Mucosa of descending colon (tissue), 3 donors: ENCODE data around the gene PDE11A. TPM values are rescaled to one million over a fixed set of nuclear protein-coding genes. Genes with fewer than 3 reads are reported as not detected.

ENCODE experiments used
- ATAC-seq: fragments of 200-7000 bp; cut with Tn5 transposase; one replicate; pipeline ENCODE4 v1.9.1; 2020; ENCODE audit warnings: mild to moderate bottlenecking, moderate library complexity
- DNase-seq, 3 donors: peaks; one replicate each; pipeline ENCODE4 v3.0.0-alpha.2; 2020
- H3K36me3 ChIP-seq: fragments of 200-600 bp; one replicate; pipeline ENCODE4 v1.8.0; 2021; ENCODE audit warnings: low read depth, mild to moderate bottlenecking
- H3K4me1 ChIP-seq: fragments of 200-600 bp; one replicate; pipeline ENCODE4 v1.8.0; 2021; ENCODE audit warnings: low read depth, mild to moderate bottlenecking
- H3K4me3 ChIP-seq: fragments of 200-600 bp; one replicate; pipeline ENCODE4 v1.8.0; 2021; ENCODE audit warnings: mild to moderate bottlenecking
- H3K9me3 ChIP-seq: fragments of 200-600 bp; one replicate; pipeline ENCODE4 v1.8.0; 2021; ENCODE audit warnings: mild to moderate bottlenecking
- intact Hi-C, 2 donors: fragments of 100-400 bp; cut with DNase I in 1 of 2; cut with micrococcal nuclease in 1 of 2; formaldehyde crosslinking; loops; one replicate each; pipeline versions ENCODE4 v1.11.0 to v1.11.1; 2022; cut with DNase I, micrococcal nuclease
- total RNA-seq, 3 donors: library from RNA; stranded (reverse); fragmentation: NEBNext Ultra II Directional in 2 of 3; extraction: Animal tissue kit (Norgen Biotek cat#: 25700) in 2 of 3; gene quantifications; one replicate each; pipeline versions ENCODE4 v1.2.1 to v1.2.4, GENCODE V29; 2021 to 2023
- TF ChIP-seq, protein P1 (sequence below): fragments of 200-600 bp; IDR thresholded peaks from one replicate; pipeline ENCODE4 v1.8.0; 2022; ENCODE audit warnings: antibody characterized with exemption, mild to moderate bottlenecking
- donor health status: DM: no; HTN: no; CAD: no; lungs with moderate emphysema.
- donor health status: DM: no; HTN: no; CAD: no.
- donor health status: DM: no; HTN: yes; CAD: no.

PDE11A gene
- total RNA-seq, 3 donors from 2014 or later = 1.0 to 3.2 (median 2.7) TPM

DNA sequence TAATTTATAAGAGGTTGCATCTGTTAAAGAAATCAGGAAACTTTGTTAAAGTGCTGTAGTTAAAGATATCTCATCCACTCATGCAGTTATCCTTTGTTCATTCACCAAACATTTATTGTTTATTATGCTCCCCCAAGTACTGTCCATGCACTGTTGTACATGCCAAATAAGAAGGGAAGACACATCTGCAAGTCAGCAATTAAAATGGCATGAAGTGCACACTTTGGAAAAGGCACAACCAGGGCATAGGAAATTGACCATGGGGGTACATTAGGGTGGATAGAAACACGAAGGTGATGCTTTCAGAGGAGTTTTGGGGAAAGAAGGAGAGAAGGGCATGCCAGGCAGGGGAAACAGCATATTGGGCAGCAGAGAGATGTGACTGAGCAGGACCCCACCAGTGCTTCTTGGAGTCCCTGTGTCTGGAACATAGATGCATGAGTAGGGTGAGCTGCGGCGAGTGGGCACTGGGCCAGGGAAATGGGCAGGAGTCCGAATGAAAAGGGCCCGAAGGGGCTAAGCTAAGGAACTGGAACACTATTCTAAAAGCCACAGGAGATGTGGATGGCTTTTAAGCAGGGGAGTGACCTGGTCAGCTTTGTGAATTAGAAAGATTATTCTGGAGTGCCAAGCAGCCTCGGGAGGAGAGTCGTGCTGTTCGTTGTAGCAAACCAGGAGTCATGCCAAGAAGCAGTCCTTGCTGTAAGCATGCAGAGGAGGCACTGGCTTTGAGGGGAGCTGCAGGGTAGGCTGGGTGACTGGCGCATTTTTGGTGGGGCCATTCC, 363.7 kb downstream of the PDE11A start:
- TF ChIP-seq, protein P1, sequence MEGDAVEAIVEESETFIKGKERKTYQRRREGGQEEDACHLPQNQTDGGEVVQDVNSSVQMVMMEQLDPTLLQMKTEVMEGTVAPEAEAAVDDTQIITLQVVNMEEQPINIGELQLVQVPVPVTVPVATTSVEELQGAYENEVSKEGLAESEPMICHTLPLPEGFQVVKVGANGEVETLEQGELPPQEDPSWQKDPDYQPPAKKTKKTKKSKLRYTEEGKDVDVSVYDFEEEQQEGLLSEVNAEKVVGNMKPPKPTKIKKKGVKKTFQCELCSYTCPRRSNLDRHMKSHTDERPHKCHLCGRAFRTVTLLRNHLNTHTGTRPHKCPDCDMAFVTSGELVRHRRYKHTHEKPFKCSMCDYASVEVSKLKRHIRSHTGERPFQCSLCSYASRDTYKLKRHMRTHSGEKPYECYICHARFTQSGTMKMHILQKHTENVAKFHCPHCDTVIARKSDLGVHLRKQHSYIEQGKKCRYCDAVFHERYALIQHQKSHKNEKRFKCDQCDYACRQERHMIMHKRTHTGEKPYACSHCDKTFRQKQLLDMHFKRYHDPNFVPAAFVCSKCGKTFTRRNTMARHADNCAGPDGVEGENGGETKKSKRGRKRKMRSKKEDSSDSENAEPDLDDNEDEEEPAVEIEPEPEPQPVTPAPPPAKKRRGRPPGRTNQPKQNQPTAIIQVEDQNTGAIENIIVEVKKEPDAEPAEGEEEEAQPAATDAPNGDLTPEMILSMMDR = no peak
- no peak for DNase-seq
- H3K36me3 ChIP-seq = no peaks in the 10 kb centered on the region
- no peaks in the 10 kb centered on the region for H3K9me3 ChIP-seq
- H3K4me3 ChIP-seq = no peak overlapping the region
- no peaks in the 10 kb centered on the region for H3K4me1 ChIP-seq
- ATAC-seq = no peak
- intact Hi-C loops = no loop called here

DNA sequence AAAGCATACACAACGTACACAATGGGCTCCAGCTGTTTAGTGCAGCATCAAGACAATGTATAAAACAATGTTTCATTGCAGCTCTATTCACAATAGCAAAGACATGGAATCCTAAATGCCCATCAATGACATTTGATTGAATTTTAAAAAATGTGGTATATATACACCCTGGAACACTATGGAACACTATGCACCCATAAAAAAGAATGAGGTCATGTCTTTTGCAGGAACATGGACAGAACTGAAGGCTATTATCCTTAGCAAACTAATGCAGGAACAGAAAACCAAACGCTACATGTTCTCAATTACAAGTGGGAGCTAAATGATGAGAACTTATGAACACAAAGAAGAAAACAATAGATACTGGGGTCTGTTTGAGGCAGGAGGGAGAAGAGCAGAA, 364.5 kb downstream of the PDE11A start:
- no peak overlapping the region for H3K4me3 ChIP-seq
- intact Hi-C loops = no loop called here
- DNase-seq (no peak), ATAC-seq (no peak)
- TF ChIP-seq, protein P1 = no peak
- no peaks in the 10 kb centered on the region for H3K9me3 ChIP-seq
- H3K4me1 ChIP-seq = no peaks in the 10 kb centered on the region
- no peaks in the 10 kb centered on the region for H3K36me3 ChIP-seq

DNA sequence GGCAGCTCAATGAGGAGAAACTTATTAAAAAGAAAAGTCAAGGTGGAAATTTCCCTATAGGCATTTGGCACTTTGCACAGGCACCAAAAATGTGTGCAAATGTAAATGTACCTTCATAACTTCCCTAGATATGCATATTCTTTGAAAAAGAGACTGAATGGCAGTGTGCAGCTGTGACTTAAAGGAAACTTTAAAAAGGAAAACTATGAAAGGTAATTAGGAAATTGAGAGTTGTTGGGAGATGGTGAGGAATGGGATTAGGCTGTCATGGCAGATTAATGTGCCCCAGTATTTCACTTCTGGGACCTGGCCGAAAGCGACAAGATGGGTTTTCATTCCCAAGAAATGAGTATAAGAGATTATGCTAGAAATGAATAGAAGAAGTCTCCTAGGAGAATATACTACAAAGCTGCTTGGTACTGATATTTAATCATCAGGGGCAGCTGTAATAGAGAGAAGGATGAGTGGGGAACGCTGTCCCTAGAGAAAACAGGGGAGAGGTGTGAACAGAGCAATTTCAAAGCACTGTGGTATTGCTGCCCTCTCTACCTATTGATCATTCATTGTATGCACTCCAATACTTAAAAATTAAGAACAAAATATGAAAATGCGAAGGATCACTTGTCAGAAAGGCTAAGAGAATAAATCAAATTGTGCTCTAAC, 366.9 kb downstream of the PDE11A start:
- no peak for DNase-seq
- TF ChIP-seq, protein P1 = no peak
- H3K4me3 ChIP-seq = no peak overlapping the region
- intact Hi-C loops = no loop called here
- ATAC-seq = no peak
- H3K9me3 ChIP-seq = no peaks in the 10 kb centered on the region
- no peaks in the 10 kb centered on the region for H3K36me3 ChIP-seq
- no peaks in the 10 kb centered on the region for H3K4me1 ChIP-seq

DNA sequence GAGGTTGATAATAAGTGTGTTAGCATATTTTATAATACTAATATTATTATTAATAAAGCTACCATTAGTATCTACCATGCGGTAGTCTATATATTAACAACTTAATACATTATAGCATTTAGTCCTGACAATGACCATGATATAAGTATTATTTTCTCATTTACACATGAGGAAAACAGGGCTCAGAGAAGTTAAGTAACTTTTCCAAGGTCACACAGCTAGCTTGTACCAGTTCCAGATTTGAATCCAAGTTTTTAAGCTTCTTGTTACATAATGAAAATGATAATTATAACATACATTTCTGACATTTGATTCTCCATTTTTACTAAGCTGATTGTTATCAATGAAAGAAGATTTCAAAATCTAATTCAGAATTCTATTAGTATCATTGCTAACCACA, 369.4 kb downstream of the PDE11A start:
- no peaks in the 10 kb centered on the region for H3K9me3 ChIP-seq
- DNase-seq (no peak), ATAC-seq (no peak)
- no peaks in the 10 kb centered on the region for H3K4me1 ChIP-seq
- intact Hi-C loops = no loop called here
- no peak overlapping the region for H3K4me3 ChIP-seq
- no peaks in the 10 kb centered on the region for H3K36me3 ChIP-seq
- TF ChIP-seq, protein P1 = no peak

DNA sequence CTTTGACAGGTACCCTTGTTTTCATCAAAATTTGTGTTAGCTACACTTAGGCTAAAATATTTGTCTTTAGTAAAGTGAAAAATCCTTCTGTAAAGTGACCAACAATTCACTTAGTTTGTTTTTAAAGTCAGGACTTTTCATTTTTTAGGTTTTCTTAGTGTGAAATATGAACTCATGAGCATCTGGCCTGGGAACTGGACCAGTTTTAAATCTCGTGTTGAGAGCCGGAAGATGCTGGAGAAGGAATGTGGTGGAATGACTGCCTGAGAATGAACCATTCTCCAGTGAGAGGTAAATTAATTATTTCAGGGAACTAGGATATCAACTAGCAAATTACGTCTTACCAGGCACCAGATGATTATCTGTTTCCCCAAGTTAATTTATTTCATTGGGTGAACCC, 374.3 kb downstream of the PDE11A start:
- H3K4me3 ChIP-seq = no peak overlapping the region
- TF ChIP-seq, protein P1 = no peak
- H3K9me3 ChIP-seq = no peaks in the 10 kb centered on the region
- H3K36me3 ChIP-seq = no peaks in the 10 kb centered on the region
- DNase-seq (no peak), ATAC-seq (no peak)
- intact Hi-C loops = no loop called here
- H3K4me1 ChIP-seq = no peaks in the 10 kb centered on the region
